CD14-positive monocyte (primary cell): ENCODE results near the gene MEP1B. TPM values are rescaled to one million over a fixed set of nuclear protein-coding genes. Genes with fewer than 3 reads are reported as not detected.

ENCODE experiments used
- DNase-seq, 3 donors: peaks; one replicate each; pipeline ENCODE4 v3.0.0-alpha.2; 2011 to 2022
- H2AFZ ChIP-seq: 2 replicates; pipeline ENCODE4 v1.6.0; 2012; ENCODE audit warnings: mild to moderate bottlenecking, low read depth, low read length, inconsistent platforms; ENCODE audit not compliant: insufficient read depth, poor library complexity, severe bottlenecking
- H3K27ac ChIP-seq, 2 donors: 1 replicate in 1 of 2; 2 replicates in 1 of 2; pipeline ENCODE4 v1.5.1; 2012 to 2013; ENCODE audit warnings: low read length in 2 of 2, control low read depth in 1 of 2, inconsistent platforms in 1 of 2, low read depth in 1 of 2, mild to moderate bottlenecking in 1 of 2
- H3K27me3 ChIP-seq, 2 donors: one replicate each; pipeline versions ENCODE4 v1.6.0 to v1.6.1; 2011 to 2013; ENCODE audit warnings: low read length in 2 of 2; ENCODE audit not compliant: control insufficient read depth in 2 of 2, insufficient read depth in 2 of 2
- H3K36me3 ChIP-seq, 2 donors: replicated peaks in 1 of 2; 1 replicate in 1 of 2; 2 replicates in 1 of 2; pipeline versions ENCODE4 v1.5.1 to v1.6.1; 2012 to 2013; ENCODE audit warnings: low read length in 2 of 2, control low read depth in 1 of 2, inconsistent platforms in 1 of 2, mild to moderate bottlenecking in 1 of 2; ENCODE audit not compliant: insufficient read depth in 2 of 2, control insufficient read depth in 1 of 2
- H3K4me1 ChIP-seq, 2 donors: 1 replicate in 1 of 2; 2 replicates in 1 of 2; pipeline versions ENCODE4 v1.5.1 to v1.6.1; 2012 to 2013; ENCODE audit warnings: low read length in 2 of 2, control low read depth in 1 of 2, inconsistent platforms in 1 of 2, mild to moderate bottlenecking in 1 of 2, moderate library complexity in 1 of 2; ENCODE audit not compliant: insufficient read depth in 2 of 2, control insufficient read depth in 1 of 2
- H3K4me2 ChIP-seq: replicated peaks from 2 replicates; pipeline ENCODE3; 2012; ENCODE audit warnings: low read length, moderate library complexity, mild to moderate bottlenecking; ENCODE audit not compliant: poor library complexity, severe bottlenecking; ENCODE audit errors: extremely low read depth
- H3K4me3 ChIP-seq, 3 experiments: fragments of 200-600 bp in 1 of 3; sonication (generic) in 1 of 3; replicated peaks in 1 of 3; 1 replicate in 2 of 3; 2 replicates in 1 of 3; pipeline ENCODE4 v1.5.1; 2011 to 2013; ENCODE audit warnings: low read length in 3 of 3, mild to moderate bottlenecking in 3 of 3, control low read depth in 2 of 3, low read depth in 2 of 3, inconsistent platforms in 1 of 3, moderate library complexity in 1 of 3
- H3K79me2 ChIP-seq: 2 replicates; pipeline ENCODE4 v1.6.0; 2012; ENCODE audit warnings: mild to moderate bottlenecking, control low read depth, inconsistent platforms, low read length, moderate library complexity; ENCODE audit not compliant: insufficient read depth
- H3K9ac ChIP-seq: 2 replicates; pipeline ENCODE4 v1.6.0; 2017; ENCODE audit warnings: low read length, mild to moderate bottlenecking; ENCODE audit not compliant: insufficient read depth, poor library complexity, severe bottlenecking
- H3K9me3 ChIP-seq, 2 donors: replicated peaks in 1 of 2; 1 replicate in 1 of 2; 2 replicates in 1 of 2; pipeline versions ENCODE4 v1.5.1 to v1.6.1; 2012 to 2013; ENCODE audit warnings: low read length in 2 of 2, control low read depth in 1 of 2; ENCODE audit not compliant: control insufficient read depth in 1 of 2, insufficient read depth in 1 of 2
- H4K20me1 ChIP-seq: 2 replicates; pipeline ENCODE4 v1.6.0; 2012; ENCODE audit warnings: mild to moderate bottlenecking, low read length, control low read depth, moderate library complexity; ENCODE audit not compliant: insufficient read depth
- H3K27ac Mint-ChIP-seq, 7 donors: one replicate each; pipeline ENCODE4 v1.8.0; 2020; ENCODE audit warnings: mild to moderate bottlenecking in 7 of 7, mixed read lengths in 7 of 7, moderate library complexity in 6 of 7, inconsistent platforms in 2 of 7
- H3K27me3 Mint-ChIP-seq, 3 donors: one replicate each; pipeline ENCODE4 v1.8.0; 2021 to 2022; ENCODE audit warnings: low read depth in 3 of 3, mild to moderate bottlenecking in 3 of 3, mixed read lengths in 3 of 3, moderate library complexity in 3 of 3, inconsistent platforms in 1 of 3
- H3K36me3 Mint-ChIP-seq, 2 donors: one replicate each; pipeline ENCODE4 v1.8.0; 2020; ENCODE audit warnings: mixed read lengths in 2 of 2, inconsistent platforms in 1 of 2, mild to moderate bottlenecking in 1 of 2
- H3K4me1 Mint-ChIP-seq: one replicate; pipeline ENCODE4 v1.8.0; 2020; ENCODE audit warnings: mild to moderate bottlenecking, mixed read lengths
- H3K4me3 Mint-ChIP-seq, 2 donors: one replicate each; pipeline ENCODE4 v1.8.0; 2020; ENCODE audit warnings: mild to moderate bottlenecking in 2 of 2, mixed read lengths in 2 of 2, moderate library complexity in 1 of 2
- H3K9me3 Mint-ChIP-seq, 7 donors: one replicate each; pipeline ENCODE4 v1.8.0; 2020 to 2022; ENCODE audit warnings: mixed read lengths in 7 of 7, mild to moderate bottlenecking in 6 of 7, moderate library complexity in 6 of 7, inconsistent platforms in 2 of 7
- CTCF ChIP-seq: fragments of 200-600 bp; IDR thresholded peaks from one replicate; pipeline ENCODE4 v1.8.0; 2022; ENCODE audit warnings: antibody characterized with exemption, mild to moderate bottlenecking
- WGBS: methylation state at CpG from one replicate; pipeline ENCODE4 v1.1.5; 2013; ENCODE audit warnings: missing lambda C conversion rate; ENCODE audit not compliant: insufficient coverage; 5-methylcytosine and 5-hydroxymethylcytosine counted together
- intact Hi-C, 2 donors: fragments of 100-400 bp; cut with micrococcal nuclease; formaldehyde crosslinking; loops; one replicate each; pipeline versions ENCODE4 v1.15.0 to v1.15.1; 2023
- polyA plus RNA-seq, 3 donors: library from polyadenylated mRNA; depleted of rRNA in 1 of 3; unstranded in 2 of 3; stranded (reverse) in 1 of 3; fragments of 300-500 nt in 2 of 3; fragments of >200 nt in 1 of 3; fragmentation: Illumina TruSeq in 2 of 3; gene quantifications; 1 replicate in 2 of 3; 2 replicates in 1 of 3; pipeline ENCODE4 v1.2.3, GENCODE V29; 2012 to 2021

MEP1B gene
- polyA plus RNA-seq, 3 donors: not detected

- no peak overlapping the region for H2AFZ ChIP-seq
- no peak overlapping the region for H3K4me3 Mint-ChIP-seq
Measured at GRCh38 chr18:32208023-32208422, 18.2 kb downstream of the MEP1B start.

GRCh38 chr18:32208577-32208976 lies 18.7 kb downstream of the MEP1B start:
- Histone ChIP-seq H3K27ac (no peak overlapping the region), H3K9me3 (no peaks in the 10 kb centered on the region), H2AFZ (no peak overlapping the region), H3K9ac (no peak overlapping the region), H4K20me1 (no peaks in the 10 kb centered on the region), H3K79me2 (no peaks in the 10 kb centered on the region), H3K36me3 (no peaks in the 10 kb centered on the region), H3K27me3 (no peaks in the 10 kb centered on the region), H3K4me2 (no peak overlapping the region), H3K4me1 (no peaks in the 10 kb centered on the region), H3K4me3 (no peak overlapping the region)
- Mint-ChIP-seq H3K9me3 (peaks cover 0 to 2% (median 0%) of the 10 kb centered on the region in 7 donors), H3K27ac (no peak overlapping the region), H3K4me3 (no peak overlapping the region), H3K27me3 (peaks cover 0 to under 1% (median 0%) of the 10 kb centered on the region in 3 donors), H3K4me1 (no peaks in the 10 kb centered on the region), H3K36me3 (no peaks in the 10 kb centered on the region)
- DNase-seq: no peak
- no peak for TF ChIP-seq CTCF
- intact Hi-C loops: no loop called here
- whole genome bisulfite sequencing: no CpG with 5 or more reads among the region's 3 CpGs

More at GRCh38 chr18:32208023-32208422, 18.2 kb downstream of the MEP1B start:
- Histone ChIP-seq H3K9me3 (no peaks in the 10 kb centered on the region), H3K4me3 (no peak overlapping the region), H3K36me3 (no peaks in the 10 kb centered on the region), H4K20me1 (no peaks in the 10 kb centered on the region), H3K4me2 (no peak overlapping the region), H3K9ac (no peak overlapping the region), H3K79me2 (no peaks in the 10 kb centered on the region), H3K27me3 (no peaks in the 10 kb centered on the region), H3K27ac (no peak overlapping the region), H3K4me1 (no peaks in the 10 kb centered on the region)
- no peak for DNase-seq
- H3K27ac Mint-ChIP-seq: no peak overlapping the region
- WGBS: 100% methylated on average over 1 of the region's 2 CpGs
- H3K27me3 Mint-ChIP-seq: peaks cover 0 to 1% (median 0%) of the 10 kb centered on the region in 3 donors
- intact Hi-C loops: no loop called here
- H3K9me3 Mint-ChIP-seq: peaks cover 0 to 2% (median 0%) of the 10 kb centered on the region in 7 donors
- H3K4me1 Mint-ChIP-seq: no peaks in the 10 kb centered on the region
- H3K36me3 Mint-ChIP-seq: no peaks in the 10 kb centered on the region
- TF ChIP-seq CTCF: no peak
